OCI-LY3 (cell line): ENCODE measurements around the gene TRIM32.

Experiments used
- CTCF ChIP-seq: fragments of 200-600, 300-600 bp; sonication (generic); IDR thresholded peaks from 2 replicates; pipeline ENCODE4 v1.5.1; 2014; ENCODE audit warnings: antibody characterized with exemption, low read length, low read depth
- EZH2phosphoT487 ChIP-seq: fragments of 200-600 bp; shearing (Covaris generic); IDR thresholded peaks from 2 replicates; pipeline ENCODE4 v1.6.1; 2018; ENCODE audit warnings: antibody characterized with exemption, mixed run types, low read depth

GRCh38 chr9:116712781-116713180, 25.7 kb downstream of the TRIM32 start:
- TF ChIP-seq CTCF (no peak), EZH2phosphoT487 (no peak)
